NCI-H82 treated with DMSO at 0.1 percent for 48 hours (cell line): ENCODE data around the gene DNAH12.
A peak's percentile ranks its signal among the peaks of the same experiment; 100 is the strongest.
"Not testable (repeated sequence)": the region's sequence is repeated elsewhere in the genome, so short reads cannot be mapped to it uniquely, and the experiment has no call there.

ENCODE experiments used
- DNase-seq: peaks from one replicate; lab custom pipeline; 2025; ENCODE audit not compliant: unreplicated experiment; lab: John Stamatoyannopoulos, UW

Gene DNAH12

GRCh38 chr3:57423335-57423734 lies 120.8 kb downstream of the DNAH12 start:
- DNase-seq = no peak

- no peak for DNase-seq
Measured at GRCh38 chr3:57421336-57421735, 122.8 kb downstream of the DNAH12 start.

DNA sequence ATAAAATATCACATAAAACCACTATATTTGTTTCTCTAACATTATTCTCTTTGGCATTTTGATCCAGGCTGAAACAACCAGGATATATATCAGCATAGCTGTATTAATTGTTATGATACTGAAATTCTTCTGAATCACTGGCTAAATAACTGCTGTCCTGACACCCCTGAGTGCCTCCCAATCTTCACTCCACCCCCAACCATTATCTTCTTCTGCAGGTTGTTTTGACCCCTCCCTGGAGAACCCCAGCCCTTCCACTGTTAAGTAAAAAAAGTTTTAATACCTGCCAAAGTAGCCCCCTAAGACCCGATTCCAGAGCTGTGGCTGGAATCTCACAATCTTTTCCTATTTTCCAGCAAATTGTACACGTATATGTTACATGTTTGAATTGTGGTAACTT lies 124.1 kb downstream of the DNAH12 start:
- DNase-seq = no peak

DNA sequence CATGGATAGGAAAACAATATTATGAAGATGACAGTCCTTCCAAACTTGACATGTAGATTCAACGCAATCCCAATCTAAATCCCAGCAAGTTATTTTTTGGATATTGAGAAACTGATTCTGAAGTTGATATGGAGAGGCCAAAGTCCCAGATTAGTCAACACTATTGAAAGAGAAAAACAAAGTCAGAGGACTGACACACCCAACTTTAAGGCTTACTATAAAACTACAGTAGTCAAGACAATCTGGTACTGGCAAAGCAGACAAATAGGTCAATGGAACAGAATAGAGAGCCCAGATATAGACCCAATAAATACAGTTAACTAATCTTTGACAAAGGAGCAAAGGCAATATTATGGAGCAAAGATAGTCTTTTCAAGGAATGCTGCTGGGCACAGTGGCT lies 132.4 kb downstream of the DNAH12 start:
- DNase-seq = no peak

DNA sequence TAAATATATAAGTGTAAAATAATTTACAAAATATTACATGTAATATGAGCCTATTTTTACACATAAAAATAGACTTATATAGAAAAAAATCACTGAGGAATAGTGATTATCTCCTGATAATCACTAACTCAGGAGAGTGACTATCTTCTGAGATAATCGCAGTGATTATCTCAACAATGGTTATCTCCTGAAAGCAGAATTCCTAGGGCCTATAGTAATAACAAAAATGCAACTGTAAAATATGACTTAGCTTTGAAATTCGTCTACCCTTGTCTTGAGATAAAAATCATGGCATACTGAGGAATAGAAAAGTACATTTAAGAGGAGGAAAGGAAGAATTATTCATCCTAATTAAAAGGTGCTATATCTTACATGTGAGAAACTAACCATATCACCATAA lies 134.7 kb downstream of the DNAH12 start:
- DNase-seq = no peak

- no peak for DNase-seq
Measured at GRCh38 chr3:57402675-57403074, 141.5 kb downstream of the DNAH12 start.

- DNase-seq = peak; percentile 3
Measured at GRCh38 chr3:57397175-57398026, 146.7 kb downstream of the DNAH12 start.

DNA sequence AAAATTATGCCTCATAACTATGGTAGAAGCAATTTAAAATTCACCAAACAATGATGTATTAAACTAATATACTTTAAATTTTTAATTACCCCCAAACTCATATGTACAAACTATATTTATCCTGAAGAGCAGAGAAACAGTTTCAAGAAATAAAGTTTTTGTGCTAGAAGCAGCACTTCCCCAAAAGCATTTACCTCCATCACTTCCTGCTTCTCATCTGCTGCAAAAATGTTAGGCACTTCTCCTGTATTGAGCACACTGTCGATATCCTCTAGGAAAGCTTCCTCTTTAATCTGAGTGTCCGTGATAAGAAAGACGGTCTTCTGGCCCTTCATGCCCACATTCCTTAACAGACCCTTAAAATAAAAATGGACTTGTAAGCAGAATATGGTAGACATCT lies 150.2 kb downstream of the DNAH12 start:
- DNase-seq = no peak

DNA sequence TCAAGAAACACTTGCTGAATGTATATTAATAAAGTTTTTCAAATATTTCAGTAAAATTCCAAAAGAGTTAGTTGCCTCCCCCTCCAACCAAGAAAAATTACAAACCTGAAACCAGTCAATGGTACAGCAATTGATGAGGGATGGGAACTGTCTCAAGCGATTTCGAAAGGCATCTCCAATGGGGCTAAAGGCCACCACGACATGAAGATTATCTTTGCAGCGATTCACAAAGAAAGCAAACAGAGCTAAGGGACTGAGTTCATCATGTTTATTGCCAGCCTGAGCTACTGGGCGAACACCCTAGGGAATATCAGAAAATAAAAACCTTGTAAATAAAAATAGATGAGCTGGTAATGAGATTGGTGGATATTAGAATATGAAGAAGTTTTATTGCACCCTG lies 152.4 kb downstream of the DNAH12 start:
- no peak for DNase-seq

- DNase-seq = no peak
Measured at GRCh38 chr3:57389271-57389670, 154.9 kb downstream of the DNAH12 start.

DNA sequence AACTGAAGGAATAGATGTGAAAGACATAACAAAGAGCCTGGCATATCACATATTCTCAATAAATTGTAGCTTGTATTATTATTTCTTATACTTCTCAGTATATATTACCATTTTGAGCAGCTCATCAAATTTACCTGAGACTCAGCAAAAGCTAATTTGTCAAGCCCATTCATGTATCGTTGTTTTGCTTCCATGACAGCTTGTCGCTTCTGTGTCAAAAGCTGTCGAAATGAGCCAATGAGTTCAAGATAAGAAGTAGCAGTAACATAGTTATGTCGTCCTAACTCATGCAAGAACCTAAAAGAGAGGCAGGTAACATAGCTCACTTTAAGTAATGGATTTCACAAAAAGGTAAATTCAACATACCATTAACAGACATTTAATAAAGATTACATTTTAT lies 157.8 kb downstream of the DNAH12 start:
- DNase-seq = no peak

DNA sequence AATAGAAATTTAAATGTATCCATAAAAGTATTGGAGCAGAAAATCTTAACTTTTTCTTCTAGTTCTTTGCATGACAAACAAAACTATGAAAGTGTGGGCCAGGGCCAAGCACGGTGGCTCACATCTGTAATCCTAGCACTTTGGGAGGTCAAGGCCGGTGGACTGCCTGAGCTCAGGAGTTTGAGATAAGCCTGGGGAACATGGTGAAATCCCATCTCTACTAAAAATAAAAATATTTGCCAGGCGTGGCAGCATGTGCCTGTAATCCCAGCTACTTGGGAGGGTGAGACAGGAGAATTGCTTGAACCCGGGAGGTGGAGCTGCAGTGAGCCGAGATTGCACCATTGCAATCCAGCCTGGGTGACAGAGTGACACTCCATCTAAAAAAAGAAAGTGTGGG lies 158.6 kb downstream of the DNAH12 start:
- DNase-seq = no peak

GRCh38 chr3:57383838-57384237 lies 160.3 kb downstream of the DNAH12 start:
- no peak for DNase-seq

DNA sequence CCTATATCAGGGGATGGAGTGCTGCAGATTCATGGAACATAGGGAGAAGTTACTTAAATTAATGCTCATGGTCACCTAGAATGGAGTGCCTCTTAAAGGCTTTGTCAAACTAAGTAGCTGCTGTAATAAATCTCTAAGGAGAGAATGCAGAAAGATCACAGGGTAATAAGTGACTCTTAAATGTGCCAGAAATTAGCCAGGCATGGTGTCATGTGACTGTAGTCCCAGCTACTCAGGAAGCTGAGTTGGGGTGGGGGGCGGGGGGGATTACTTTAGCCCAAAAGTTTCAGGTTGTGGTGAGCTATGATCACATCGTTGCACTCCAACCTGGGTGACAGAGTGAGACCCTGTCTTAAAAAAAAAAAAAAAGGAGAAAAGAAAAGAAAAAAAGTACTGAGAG lies 160.7 kb downstream of the DNAH12 start:
- no peak for DNase-seq

GRCh38 chr3:57382933-57383332 lies 161.2 kb downstream of the DNAH12 start:
- no peak for DNase-seq

DNA sequence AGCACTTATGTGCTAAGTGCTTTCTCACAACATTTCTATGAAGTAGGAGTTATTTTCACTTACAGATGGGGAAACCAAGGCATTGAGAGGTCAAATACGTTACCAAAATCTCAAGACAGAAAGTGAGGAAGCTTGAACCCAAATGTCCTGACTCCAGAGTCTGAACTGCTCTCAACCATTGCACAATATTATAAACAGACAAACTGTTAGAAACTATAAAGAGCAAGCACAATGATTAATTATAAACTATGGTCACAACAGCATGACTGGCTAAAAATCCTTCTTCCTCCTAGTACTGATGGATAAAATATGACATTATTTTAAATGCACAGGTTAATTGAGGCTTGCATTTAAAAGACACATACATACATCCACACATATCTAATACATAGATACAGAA lies 173.8 kb downstream of the DNAH12 start:
- DNase-seq = no peak

- not testable (repeated sequence) for DNase-seq
Measured at GRCh38 chr3:57365089-57365488, 179.1 kb downstream of the DNAH12 start.

DNA sequence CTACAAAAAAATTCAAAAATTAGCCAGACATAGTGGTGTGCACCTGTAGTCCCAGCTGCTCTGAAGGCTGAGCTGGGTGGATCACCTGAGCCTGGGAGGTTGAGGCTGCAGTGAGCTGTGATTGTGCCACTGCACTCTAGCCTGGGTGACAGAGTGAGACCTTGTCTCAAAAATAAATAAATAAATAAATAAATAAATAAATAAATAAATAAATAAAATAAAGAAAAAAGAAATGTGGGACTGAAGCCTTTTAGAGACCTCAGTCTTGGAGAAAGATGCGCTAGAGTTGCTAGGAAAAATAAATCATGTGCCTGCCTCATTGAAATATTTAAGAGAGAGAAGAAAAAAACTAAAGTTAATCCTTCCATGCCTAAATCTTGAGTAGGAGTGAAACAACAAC lies 187.9 kb downstream of the DNAH12 start:
- DNase-seq = not testable (repeated sequence)

DNA sequence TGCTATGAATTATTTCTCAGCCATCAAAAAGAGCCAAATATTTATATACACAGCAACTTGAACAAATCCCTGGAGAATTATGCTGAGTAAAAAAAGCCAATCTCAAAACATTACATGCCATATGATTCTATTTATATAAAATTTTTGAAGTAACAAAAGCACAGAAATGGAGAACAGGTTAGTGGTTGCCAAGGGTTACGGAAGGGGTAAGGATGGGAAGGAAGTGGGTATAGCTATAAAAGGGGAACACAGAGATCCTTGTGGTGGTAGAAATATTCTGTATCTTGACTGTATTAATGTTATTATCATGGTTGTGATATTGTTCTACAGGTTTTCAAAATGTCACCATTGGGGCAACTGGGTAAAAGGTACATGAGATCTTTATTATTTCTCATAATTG lies 189.4 kb downstream of the DNAH12 start:
- no peak for DNase-seq

GRCh38 chr3:57350271-57350670 lies 193.9 kb downstream of the DNAH12 start:
- no peak for DNase-seq

- DNase-seq = not testable (repeated sequence)
Measured at GRCh38 chr3:57339071-57339642, 205.0 kb downstream of the DNAH12 start.

GRCh38 chr3:57338272-57339070 lies 205.7 kb downstream of the DNAH12 start:
- DNase-seq = not testable (repeated sequence)
